Measurements from ENCODE around the gene FBXW8. TPM values are rescaled to one million over a fixed set of nuclear protein-coding genes. Genes with fewer than 3 reads are reported as not detected.

The FBXW8 gene
- total RNA-seq, 2 donors from 2014 or later: 26.1 to 34.7 TPM

- Histone ChIP-seq H3K4me1 (ENCODE audit: control insufficient read depth, insufficient read depth, low read length) (peaks cover 21% of the 10 kb centered on the region), H3K27me3 (ENCODE audit: control insufficient read depth, insufficient read depth, low read length, poor library complexity, severe bottlenecking) (no peaks in the 10 kb centered on the region), H3K4me3 (ENCODE audit: low read length) (no peak overlapping the region), H3K9me3 (ENCODE audit: control insufficient read depth, low read length) (no peaks in the 10 kb centered on the region), H3K9ac (ENCODE audit: extremely low read depth, low read length, poor library complexity, severe bottlenecking) (no peak overlapping the region), H3K36me3 (ENCODE audit: control insufficient read depth, insufficient read depth, low read length) (no peaks in the 10 kb centered on the region), H3K27ac (ENCODE audit: low read depth, low read length) (no peak overlapping the region)
- Mint-ChIP-seq H3K4me3 (no peak overlapping the region), H3K4me1 (peaks cover 38% of the 10 kb centered on the region), H3K9me3 (no peaks in the 10 kb centered on the region), H3K27ac (no peak overlapping the region), H3K36me3 (ENCODE audit: low read depth) (peaks cover 2% of the 10 kb centered on the region), H3K27me3 (ENCODE audit: insufficient read depth) (no peaks in the 10 kb centered on the region)
- DNase-seq: no peak
- no peak for TF ChIP-seq CTCF (conservative IDR thresholded peaks at IDR 0.05)
- 93 to 95% methylated on average over 8 to 11 of the region's 11 CpGs for WGBS, 2 experiments (ENCODE audit: insufficient coverage in 1 of 2, insufficient read length in 1 of 2)
Measured at GRCh38 chr12:117044311-117044710, 133.6 kb downstream of the FBXW8 start.

- no peaks in the 10 kb centered on the region for H3K36me3 ChIP-seq (ENCODE audit: control insufficient read depth, insufficient read depth, low read length)
- H3K27me3 Mint-ChIP-seq (ENCODE audit: insufficient read depth): no peaks in the 10 kb centered on the region
- no peak overlapping the region for H3K9ac ChIP-seq (ENCODE audit: extremely low read depth, low read length, poor library complexity, severe bottlenecking)
- H3K4me3 Mint-ChIP-seq: no peak overlapping the region
- no peak for DNase-seq
- no peak overlapping the region for H3K27ac Mint-ChIP-seq
- H3K4me1 Mint-ChIP-seq: peaks cover 34% of the 10 kb centered on the region
- no peaks in the 10 kb centered on the region for H3K27me3 ChIP-seq (ENCODE audit: control insufficient read depth, insufficient read depth, low read length, poor library complexity, severe bottlenecking)
- peaks cover 2% of the 10 kb centered on the region for H3K36me3 Mint-ChIP-seq (ENCODE audit: low read depth)
- no peak overlapping the region for H3K27ac ChIP-seq (ENCODE audit: low read depth, low read length)
- H3K9me3 Mint-ChIP-seq: no peaks in the 10 kb centered on the region
- peaks cover 21% of the 10 kb centered on the region for H3K4me1 ChIP-seq (ENCODE audit: control insufficient read depth, insufficient read depth, low read length)
- TF ChIP-seq CTCF (conservative IDR thresholded peaks at IDR 0.05): no peak
- no peaks in the 10 kb centered on the region for H3K9me3 ChIP-seq (ENCODE audit: control insufficient read depth, low read length)
- WGBS, 2 experiments (ENCODE audit: insufficient coverage in 1 of 2, insufficient read length in 1 of 2): 78 to 93% methylated on average over 7 to 13 of the region's 13 CpGs
- no peak overlapping the region for H3K4me3 ChIP-seq (ENCODE audit: low read length)
Measured at GRCh38 chr12:117044790-117045159, 134.0 kb downstream of the FBXW8 start.

- 45 to 78% methylated on average over 11 to 23 of the region's 23 CpGs for WGBS, 2 experiments (ENCODE audit: insufficient coverage in 1 of 2, insufficient read length in 1 of 2)
- no peak overlapping the region for H3K4me3 ChIP-seq (ENCODE audit: low read length)
- H3K9me3 ChIP-seq (ENCODE audit: control insufficient read depth, low read length): no peaks in the 10 kb centered on the region
- H3K9ac ChIP-seq (ENCODE audit: extremely low read depth, low read length, poor library complexity, severe bottlenecking): no peak overlapping the region
- H3K27me3 ChIP-seq (ENCODE audit: control insufficient read depth, insufficient read depth, low read length, poor library complexity, severe bottlenecking): no peaks in the 10 kb centered on the region
- peaks cover 36% of the 10 kb centered on the region for H3K4me1 Mint-ChIP-seq
- peak overlapping the region; percentile 71 for H3K27ac ChIP-seq (ENCODE audit: low read depth, low read length)
- peaks cover 2% of the 10 kb centered on the region for H3K36me3 Mint-ChIP-seq (ENCODE audit: low read depth)
- no peak overlapping the region for H3K4me3 Mint-ChIP-seq
- peaks cover 21% of the 10 kb centered on the region for H3K4me1 ChIP-seq (ENCODE audit: control insufficient read depth, insufficient read depth, low read length)
- H3K27ac Mint-ChIP-seq: no peak overlapping the region
- TF ChIP-seq CTCF (conservative IDR thresholded peaks at IDR 0.05): no peak
- peak; percentile 66 for DNase-seq
- H3K9me3 Mint-ChIP-seq: no peaks in the 10 kb centered on the region
- H3K36me3 ChIP-seq (ENCODE audit: control insufficient read depth, insufficient read depth, low read length): no peaks in the 10 kb centered on the region
- no peaks in the 10 kb centered on the region for H3K27me3 Mint-ChIP-seq (ENCODE audit: insufficient read depth)
Measured at GRCh38 chr12:117045160-117046010, 134.6 kb downstream of the FBXW8 start.

Measured in endodermal cell (in vitro differentiated cells).